H1 (cell line): ENCODE data around the gene CHST1. TPM values are rescaled to one million over a fixed set of nuclear protein-coding genes. Genes with fewer than 3 reads are reported as not detected.

Experiments
- CTCF ChIA-PET: fragments of 300-600 bp; sonication (Branson Sonifier 250); formaldehyde crosslinking; loops from one replicate; lab custom pipeline; 2021; ENCODE audit not compliant: partially characterized antibody; lab: Charles Lee
- POLR2A ChIA-PET: fragments of 300-600 bp; sonication (Branson Sonifier 250); formaldehyde crosslinking; loops from one replicate; lab custom pipeline; 2021; ENCODE audit warnings: inconsistent platforms; ENCODE audit not compliant: partially characterized antibody; lab: Charles Lee
- DNase-seq, 2 experiments: peaks; one replicate each; pipeline versions ENCODE4 v3.0.0 to v3.0.0-alpha.2; 2010 to 2022; ENCODE audit warnings: low spot score in 2 of 2, low read depth in 1 of 2, mixed read lengths in 1 of 2
- FAIRE-seq: peaks from 2 replicates; lab custom pipeline; 2011; peaks lifted over from hg19 to GRCh38; lab: Jason Lieb, UNC
- H2AFZ ChIP-seq: 2 replicates; pipeline ENCODE4 v1.8.1; 2012; ENCODE audit warnings: low read length, inconsistent platforms
- H2AK5ac ChIP-seq: 2 replicates; pipeline ENCODE4 v1.6.1; 2013; ENCODE audit warnings: low read depth, low read length
- H2BK120ac ChIP-seq: replicated peaks from 2 replicates; pipeline ENCODE3; 2013; ENCODE audit warnings: low read depth, low read length, inconsistent platforms
- H2BK12ac ChIP-seq: 2 replicates; pipeline ENCODE4 v1.6.1; 2013; ENCODE audit warnings: low read depth, low read length
- H2BK15ac ChIP-seq: 2 replicates; pipeline ENCODE4 v1.6.1; 2013; ENCODE audit warnings: low read length
- H2BK20ac ChIP-seq: 2 replicates; pipeline ENCODE4 v1.6.1; 2013; ENCODE audit warnings: low read length
- H2BK5ac ChIP-seq: 2 replicates; pipeline ENCODE4 v1.6.1; 2013; ENCODE audit warnings: low read depth, low read length
- H3K14ac ChIP-seq: 2 replicates; pipeline ENCODE4 v1.6.1; 2013; ENCODE audit warnings: inconsistent platforms; ENCODE audit not compliant: insufficient read length
- H3K18ac ChIP-seq: 2 replicates; pipeline ENCODE4 v1.6.1; 2013; ENCODE audit warnings: low read length; ENCODE audit errors: extremely low read depth
- H3K23ac ChIP-seq: 2 replicates; pipeline ENCODE4 v1.6.1; 2013; ENCODE audit warnings: inconsistent platforms; ENCODE audit not compliant: insufficient read length
- H3K23me2 ChIP-seq: 2 replicates; pipeline ENCODE4 v1.6.1; 2013; ENCODE audit warnings: low read depth, low read length
- H3K27ac ChIP-seq: 2 replicates; pipeline ENCODE4 v1.6.1; 2011; ENCODE audit warnings: low read depth, low read length, inconsistent platforms
- H3K27me3 ChIP-seq, 4 experiments: replicated peaks in 1 of 4; 1 replicate in 1 of 4; 2 replicates in 3 of 4; pipeline versions ENCODE4 v1.6.1 to v1.8.1; 2011 to 2013; ENCODE audit warnings: low read length in 3 of 4, mild to moderate bottlenecking in 3 of 4, inconsistent platforms in 2 of 4, mixed read lengths in 2 of 4, moderate library complexity in 1 of 4; ENCODE audit not compliant: control insufficient read depth in 3 of 4, insufficient read depth in 3 of 4; ENCODE audit errors: extremely low read depth in 1 of 4
- H3K36me3 ChIP-seq, 4 experiments: 2 replicates each; pipeline versions ENCODE4 v1.6.1 to v1.8.1; 2011 to 2013; ENCODE audit warnings: mild to moderate bottlenecking in 4 of 4, low read length in 3 of 4, moderate library complexity in 2 of 4, control low read depth in 1 of 4, inconsistent platforms in 1 of 4; ENCODE audit not compliant: insufficient read depth in 4 of 4, control insufficient read depth in 2 of 4
- H3K4ac ChIP-seq: replicated peaks from 2 replicates; pipeline ENCODE3; 2013; ENCODE audit warnings: low read length, low read depth, mixed read lengths, inconsistent platforms; ENCODE audit not compliant: insufficient read length
- H3K4me1 ChIP-seq, 4 experiments: replicated peaks in 1 of 4; 1 replicate in 1 of 4; 2 replicates in 3 of 4; pipeline versions ENCODE4 v1.6.1 to v1.8.1; 2011 to 2013; ENCODE audit warnings: low read length in 3 of 4, inconsistent platforms in 2 of 4, mixed read lengths in 1 of 4; ENCODE audit not compliant: insufficient read depth in 4 of 4, control insufficient read depth in 3 of 4
- H3K4me2 ChIP-seq, 2 experiments: 2 replicates each; pipeline versions ENCODE4 v1.6.1 to v1.8.1; 2011 to 2013; ENCODE audit warnings: low read depth in 2 of 2, low read length in 2 of 2, control low read depth in 1 of 2, inconsistent platforms in 1 of 2, mild to moderate bottlenecking in 1 of 2; ENCODE audit not compliant: insufficient read depth in 1 of 2
- H3K4me3 ChIP-seq, 4 experiments: fragments of 200-600, 300-600 bp in 1 of 4; sonication (generic), shearing (Covaris generic), sonication (Bioruptor Twin) in 1 of 4; 2 replicates each; pipeline versions ENCODE4 v1.5.1 to v1.8.1; 2011 to 2016; ENCODE audit warnings: low read length in 4 of 4, low read depth in 3 of 4, control low read depth in 2 of 4, inconsistent platforms in 2 of 4, mild to moderate bottlenecking in 2 of 4, mixed read lengths in 1 of 4, moderate library complexity in 1 of 4; ENCODE audit not compliant: insufficient read depth in 2 of 4; ENCODE audit errors: extremely low read depth in 1 of 4
- H3K56ac ChIP-seq: replicated peaks from 2 replicates; pipeline ENCODE3; 2013; ENCODE audit warnings: low read depth, mild to moderate bottlenecking, mixed read lengths, low read length, inconsistent platforms; ENCODE audit not compliant: insufficient read length
- H3K79me1 ChIP-seq: 2 replicates; pipeline ENCODE4 v1.6.1; 2013; ENCODE audit warnings: low read depth, low read length, control low read depth
- H3K79me2 ChIP-seq, 2 experiments: 2 replicates each; pipeline versions ENCODE4 v1.6.1 to v1.8.1; 2012 to 2013; ENCODE audit warnings: low read length in 2 of 2, mild to moderate bottlenecking in 2 of 2, inconsistent platforms in 1 of 2; ENCODE audit not compliant: insufficient read depth in 2 of 2, control insufficient read depth in 1 of 2
- H3K9ac ChIP-seq, 4 experiments: replicated peaks in 1 of 4; 1 replicate in 1 of 4; 2 replicates in 3 of 4; pipeline versions ENCODE4 v1.6.1 to v1.8.1; 2011 to 2013; ENCODE audit warnings: low read depth in 3 of 4, low read length in 3 of 4, control low read depth in 2 of 4, mild to moderate bottlenecking in 2 of 4, moderate library complexity in 2 of 4, inconsistent platforms in 1 of 4; ENCODE audit errors: extremely low read depth in 1 of 4
- H3K9me3 ChIP-seq, 2 experiments: 2 replicates each; pipeline versions ENCODE4 v1.6.1 to v1.8.1; 2012 to 2013; ENCODE audit warnings: mild to moderate bottlenecking in 2 of 2, moderate library complexity in 2 of 2, control low read depth in 1 of 2, inconsistent platforms in 1 of 2, low read depth in 1 of 2, low read length in 1 of 2, mixed read lengths in 1 of 2; ENCODE audit not compliant: insufficient read depth in 2 of 2
- H4K20me1 ChIP-seq, 2 experiments: replicated peaks in 1 of 2; 2 replicates each; pipeline versions ENCODE3 to v1.8.1; 2011 to 2013; ENCODE audit warnings: inconsistent platforms in 2 of 2, low read length in 2 of 2, mild to moderate bottlenecking in 1 of 2; ENCODE audit not compliant: insufficient read depth in 2 of 2, control insufficient read depth in 1 of 2
- H4K5ac ChIP-seq: 2 replicates; pipeline ENCODE4 v1.6.1; 2013; ENCODE audit warnings: low read length, low read depth, mixed read lengths, inconsistent platforms; ENCODE audit not compliant: insufficient read length
- H4K8ac ChIP-seq: 2 replicates; pipeline ENCODE4 v1.8.0; 2013; ENCODE audit warnings: mild to moderate bottlenecking, moderate library complexity, low read length, inconsistent platforms; ENCODE audit not compliant: insufficient read depth; ENCODE audit errors: extremely low read depth
- H4K91ac ChIP-seq: replicated peaks from 2 replicates; pipeline ENCODE3; 2013; ENCODE audit warnings: low read length, mixed read lengths, inconsistent platforms; ENCODE audit not compliant: insufficient read length
- EGR1 ChIP-seq: IDR thresholded peaks from 2 replicates; pipeline ENCODE4 v1.6.1; 2011; ENCODE audit warnings: low read depth, low read length, borderline replicate concordance
- KDM5A ChIP-seq: fragments of 200-600 bp; IDR thresholded peaks from 2 replicates; pipeline ENCODE4 v1.7.1; 2012; ENCODE audit warnings: mild to moderate bottlenecking, low read length, inconsistent platforms, mixed read lengths
- NRF1 ChIP-seq: IDR thresholded peaks from 2 replicates; pipeline ENCODE4 v1.6.1; 2011; ENCODE audit warnings: mild to moderate bottlenecking, low read depth, low read length, improper control_type of control experiment
- POLR2AphosphoS5 ChIP-seq: IDR thresholded peaks from 2 replicates; pipeline ENCODE4 v1.6.1; 2011; ENCODE audit warnings: low read depth, low read length
- SP2 ChIP-seq: IDR thresholded peaks from 2 replicates; pipeline ENCODE4 v1.6.1; 2012; ENCODE audit warnings: mild to moderate bottlenecking, low read length, inconsistent platforms
- SRF ChIP-seq: IDR thresholded peaks from 2 replicates; pipeline ENCODE4 v1.6.1; 2011; ENCODE audit warnings: mild to moderate bottlenecking, low read depth, low read length, moderate library complexity
- WGBS, 2 experiments: shearing (Covaris generic) in 1 of 2; methylation state at CpG; one replicate each; pipeline versions ENCODE4 v1.1.6 to v1.1.7; 2013 to 2015; ENCODE audit warnings: low lambda C conversion rate in 2 of 2, mixed read lengths in 2 of 2, inconsistent platforms in 1 of 2, low coverage in 1 of 2, missing lambda C conversion rate in 1 of 2; ENCODE audit not compliant: insufficient replicate concordance in 2 of 2, insufficient coverage in 1 of 2, insufficient read length in 1 of 2; ENCODE audit errors: extremely low coverage in 1 of 2, missing lambda C conversion rate in 1 of 2; 5-methylcytosine and 5-hydroxymethylcytosine counted together
- polyA plus RNA-seq, 7 experiments: library from polyadenylated mRNA; depleted of rRNA in 3 of 7; stranded (reverse) in 5 of 7; unstranded in 2 of 7; fragments of >200 nt in 5 of 7; fragments of 200-250 nt in 2 of 7; gene quantifications; 1 replicate in 5 of 7; 2 replicates in 1 of 7; 4 replicates in 1 of 7; pipeline versions ENCODE4 v1.2.1 to v1.2.3, GENCODE V29; 2011 to 2013; ENCODE audit warnings: missing spikeins in 2 of 7, mixed read lengths in 2 of 7
- total RNA-seq: library from RNA; stranded (reverse); fragmentation: NEBNext Ultra II Directional; extraction: Animal tissue kit (Norgen Biotek cat#: 25700); gene quantifications from 2 replicates; pipeline ENCODE4 v1.2.1, GENCODE V29; 2021

The CHST1 gene
- total and polyA plus RNA-seq, 2 of the 8 experiments (the other 6 are each of a cell fraction or from before 2014, with no cell fraction given): 1.6 to 3.8 TPM

- Histone ChIP-seq H4K91ac (no peak overlapping the region), H4K8ac (no peak overlapping the region), H3K23ac (no peak overlapping the region), H2BK120ac (no peak overlapping the region), H3K27me3 (no peaks in the 10 kb centered on the region), H2BK15ac (no peak overlapping the region), H2AFZ (no peak overlapping the region), H3K79me2 (no peaks in the 10 kb centered on the region), H2BK5ac (no peak overlapping the region), H4K5ac (no peak overlapping the region), H3K27ac (no peak overlapping the region), H3K4me2 (no peak overlapping the region), H3K23me2 (no peaks in the 10 kb centered on the region), H3K56ac (no peak overlapping the region), H2BK12ac (no peak overlapping the region), H3K9ac (no peak overlapping the region), H3K4ac (no peak overlapping the region), H2BK20ac (no peak overlapping the region), H3K14ac (no peak overlapping the region), H3K36me3 (no peaks in the 10 kb centered on the region), H3K4me3 (no peak overlapping the region), H3K18ac (no peak overlapping the region), H3K4me1 (no peaks in the 10 kb centered on the region; a peak in 1 of 7 replicates), H2AK5ac (no peak overlapping the region), H3K79me1 (no peaks in the 10 kb centered on the region), H4K20me1 (no peaks in the 10 kb centered on the region), H3K9me3 (peaks cover 6 to 9% of the 10 kb centered on the region in 2 experiments)
- CTCF ChIA-PET: interaction anchor here (1.1 to 1.3 kb wide), 7 partner anchors 9 to 595 kb away, joined by 3 to 6 read pairs (median 3); no protein-coding TSS in a partner anchor
- POLR2A ChIA-PET: no interaction called here
- DNase-seq: no peak
- 94% methylated on average over 2 of the region's 2 CpGs; no CpG with 5 or more reads in 1 of the 2 experiments for WGBS, 2 experiments
- no peak for FAIRE-seq
- TF ChIP-seq KDM5A (no peak), POLR2AphosphoS5 (no peak), SRF (no peak), SP2 (no peak), NRF1 (no peak), EGR1 (no peak)
Observed at GRCh38 chr11:45624095-45624494, 41.3 kb downstream of the CHST1 start.
